Endodermal cell (in vitro differentiated cells): ENCODE measurements around the gene MYDGF. TPM values are rescaled to one million over a fixed set of nuclear protein-coding genes. Genes with fewer than 3 reads are reported as not detected.

Experiments used
- DNase-seq: peaks from one replicate; pipeline ENCODE4 v3.0.0-alpha.2; 2017
- H3K27ac ChIP-seq: 2 replicates; pipeline ENCODE4 v1.5.1; 2013; ENCODE audit warnings: mild to moderate bottlenecking, low read depth, low read length, moderate library complexity
- H3K27me3 ChIP-seq: 2 replicates; pipeline ENCODE4 v1.6.1; 2013; ENCODE audit warnings: mild to moderate bottlenecking, low read length, moderate library complexity; ENCODE audit not compliant: insufficient read depth, control insufficient read depth, poor library complexity, severe bottlenecking
- H3K36me3 ChIP-seq: 2 replicates; pipeline ENCODE4 v1.7.0; 2013; ENCODE audit warnings: mild to moderate bottlenecking, low read length, moderate library complexity; ENCODE audit not compliant: control insufficient read depth, insufficient read depth
- H3K4me1 ChIP-seq: one replicate; pipeline ENCODE4 v1.7.0; 2013; ENCODE audit warnings: low read length; ENCODE audit not compliant: control insufficient read depth, insufficient read depth
- H3K4me3 ChIP-seq: 2 replicates; pipeline ENCODE4 v1.5.1; 2013; ENCODE audit warnings: mild to moderate bottlenecking, low read length, moderate library complexity
- H3K9ac ChIP-seq: 2 replicates; pipeline ENCODE4 v1.6.1; 2013; ENCODE audit warnings: mild to moderate bottlenecking, low read length, moderate library complexity; ENCODE audit not compliant: poor library complexity, severe bottlenecking; ENCODE audit errors: extremely low read depth
- H3K9me3 ChIP-seq: 2 replicates; pipeline ENCODE4 v1.6.1; 2013; ENCODE audit warnings: mild to moderate bottlenecking, low read length, moderate library complexity; ENCODE audit not compliant: control insufficient read depth
- H3K27ac Mint-ChIP-seq: 2 replicates; pipeline ENCODE4 v1.8.0; 2020; ENCODE audit warnings: mixed read lengths
- H3K27me3 Mint-ChIP-seq: 2 replicates; pipeline ENCODE4 v1.8.0; 2021; ENCODE audit warnings: mild to moderate bottlenecking, mixed read lengths; ENCODE audit not compliant: insufficient read depth
- H3K36me3 Mint-ChIP-seq: 2 replicates; pipeline ENCODE4 v1.8.0; 2020; ENCODE audit warnings: low read depth, mixed read lengths
- H3K4me1 Mint-ChIP-seq: 2 replicates; pipeline ENCODE4 v1.8.0; 2020; ENCODE audit warnings: mixed read lengths
- H3K4me3 Mint-ChIP-seq: 2 replicates; pipeline ENCODE4 v1.8.0; 2020; ENCODE audit warnings: mild to moderate bottlenecking, moderate library complexity, mixed read lengths
- H3K9me3 Mint-ChIP-seq: 2 replicates; pipeline ENCODE4 v1.8.0; 2020; ENCODE audit warnings: mild to moderate bottlenecking, mixed read lengths
- WGBS, 2 experiments: methylation state at CpG; one replicate each; pipeline versions ENCODE4 v1.1.5 to v1.1.7; 2013; ENCODE audit warnings: missing lambda C conversion rate in 2 of 2, mixed read lengths in 1 of 2; ENCODE audit not compliant: insufficient coverage in 1 of 2, insufficient read length in 1 of 2; 5-methylcytosine and 5-hydroxymethylcytosine counted together
- total RNA-seq, 2 donors: library from RNA; stranded (reverse); fragmentation: NEBNext Ultra II Directional in 1 of 2; extraction: Animal tissue kit (Norgen Biotek cat#: 25700) in 1 of 2; gene quantifications; 2 replicates in 1 of 2; 3 replicates in 1 of 2; pipeline ENCODE4 v1.2.1, GENCODE V29; 2021
- TF ChIP-seq, protein P1 (sequence below): fragments of 200-600 bp; sonication (generic); conservative IDR thresholded peaks from 2 replicates; pipeline ENCODE4 v1.5.0; 2021; ENCODE audit warnings: antibody characterized with exemption, mild to moderate bottlenecking

MYDGF gene
- total RNA-seq, 2 donors from 2014 or later = 58.7 to 64.0 TPM

DNA sequence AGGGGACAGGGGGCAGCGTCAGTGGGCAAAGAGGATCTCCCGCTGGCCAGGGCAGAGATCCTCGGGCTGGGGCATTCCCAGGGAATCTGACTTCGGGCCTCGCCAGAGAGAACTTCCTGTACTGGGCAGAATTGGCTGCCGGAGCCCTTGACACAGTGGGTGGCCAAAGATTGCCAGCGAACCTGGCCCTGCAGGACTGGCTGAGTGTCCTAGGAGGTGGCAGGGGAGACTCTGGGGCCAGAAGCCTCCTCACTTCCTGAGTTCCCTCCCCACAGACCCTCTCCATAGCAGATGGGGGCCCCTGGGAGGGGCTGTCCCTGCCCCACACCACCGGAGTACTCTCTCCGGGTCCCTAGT is 34.2 kb upstream of the MYDGF start:
- H3K27me3 Mint-ChIP-seq = no peaks in the 10 kb centered on the region
- no peak overlapping the region for H3K4me3 ChIP-seq
- TF ChIP-seq, protein P1, sequence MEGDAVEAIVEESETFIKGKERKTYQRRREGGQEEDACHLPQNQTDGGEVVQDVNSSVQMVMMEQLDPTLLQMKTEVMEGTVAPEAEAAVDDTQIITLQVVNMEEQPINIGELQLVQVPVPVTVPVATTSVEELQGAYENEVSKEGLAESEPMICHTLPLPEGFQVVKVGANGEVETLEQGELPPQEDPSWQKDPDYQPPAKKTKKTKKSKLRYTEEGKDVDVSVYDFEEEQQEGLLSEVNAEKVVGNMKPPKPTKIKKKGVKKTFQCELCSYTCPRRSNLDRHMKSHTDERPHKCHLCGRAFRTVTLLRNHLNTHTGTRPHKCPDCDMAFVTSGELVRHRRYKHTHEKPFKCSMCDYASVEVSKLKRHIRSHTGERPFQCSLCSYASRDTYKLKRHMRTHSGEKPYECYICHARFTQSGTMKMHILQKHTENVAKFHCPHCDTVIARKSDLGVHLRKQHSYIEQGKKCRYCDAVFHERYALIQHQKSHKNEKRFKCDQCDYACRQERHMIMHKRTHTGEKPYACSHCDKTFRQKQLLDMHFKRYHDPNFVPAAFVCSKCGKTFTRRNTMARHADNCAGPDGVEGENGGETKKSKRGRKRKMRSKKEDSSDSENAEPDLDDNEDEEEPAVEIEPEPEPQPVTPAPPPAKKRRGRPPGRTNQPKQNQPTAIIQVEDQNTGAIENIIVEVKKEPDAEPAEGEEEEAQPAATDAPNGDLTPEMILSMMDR = no peak
- H3K36me3 Mint-ChIP-seq = peaks cover 68% of the 10 kb centered on the region
- WGBS, 2 experiments = 96 to 98% methylated on average over 5 to 9 of the region's 9 CpGs
- H3K27me3 ChIP-seq = no peaks in the 10 kb centered on the region
- H3K27ac Mint-ChIP-seq = no peak overlapping the region
- peaks cover 52% of the 10 kb centered on the region for H3K36me3 ChIP-seq
- no peaks in the 10 kb centered on the region for H3K4me1 ChIP-seq
- H3K9ac ChIP-seq = no peak overlapping the region
- H3K4me3 Mint-ChIP-seq = no peak overlapping the region
- H3K27ac ChIP-seq = no peak overlapping the region
- no peaks in the 10 kb centered on the region for H3K9me3 ChIP-seq
- DNase-seq = no peak
- peaks cover 3% of the 10 kb centered on the region for H3K4me1 Mint-ChIP-seq
- no peaks in the 10 kb centered on the region for H3K9me3 Mint-ChIP-seq

DNA sequence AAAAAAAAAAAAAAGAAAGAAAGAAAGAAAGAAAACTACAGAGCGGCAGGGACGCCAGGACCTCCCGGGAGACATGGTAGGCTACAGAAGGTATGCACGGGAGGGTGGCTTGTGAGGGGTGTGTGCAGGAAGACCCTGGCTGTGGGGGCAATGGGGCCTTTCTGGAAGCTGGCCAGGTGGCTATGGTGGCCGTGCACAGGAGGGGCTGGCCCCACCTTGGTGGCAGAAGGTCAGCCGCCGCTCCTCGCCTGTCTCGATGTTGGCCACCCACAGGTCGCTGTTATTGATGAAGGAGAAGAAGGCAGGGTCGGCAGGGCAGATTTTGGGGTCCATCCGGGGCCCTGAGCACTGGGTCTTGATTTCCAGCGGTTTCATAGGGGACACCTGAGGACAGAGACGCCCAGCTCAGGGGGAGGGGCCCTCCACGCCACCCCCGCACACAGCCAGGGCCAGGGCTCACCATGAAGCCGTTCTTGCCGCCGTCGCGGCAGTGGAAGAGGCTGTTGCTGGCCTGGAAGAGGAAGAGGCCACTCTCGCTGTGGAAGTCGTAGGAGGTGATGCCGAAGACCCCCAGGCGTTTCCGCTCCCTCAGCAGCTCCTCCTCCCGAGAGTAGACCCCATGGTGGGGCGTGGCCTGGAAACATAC is 33.7 kb upstream of the MYDGF start:
- H3K4me3 Mint-ChIP-seq = no peak overlapping the region
- TF ChIP-seq, protein P1 = no peak
- H3K4me3 ChIP-seq = no peak overlapping the region
- no peaks in the 10 kb centered on the region for H3K27me3 ChIP-seq
- H3K4me1 ChIP-seq = no peaks in the 10 kb centered on the region
- peaks cover 67% of the 10 kb centered on the region for H3K36me3 Mint-ChIP-seq
- H3K9me3 Mint-ChIP-seq = no peaks in the 10 kb centered on the region
- no peak overlapping the region for H3K27ac ChIP-seq
- no peak overlapping the region for H3K27ac Mint-ChIP-seq
- peaks cover 55% of the 10 kb centered on the region for H3K36me3 ChIP-seq
- H3K4me1 Mint-ChIP-seq = peaks cover 3% of the 10 kb centered on the region
- no peaks in the 10 kb centered on the region for H3K27me3 Mint-ChIP-seq
- DNase-seq = no peak
- 93 to 96% methylated on average over 27 to 28 of the region's 28 CpGs for WGBS, 2 experiments
- H3K9ac ChIP-seq = no peak overlapping the region
- no peaks in the 10 kb centered on the region for H3K9me3 ChIP-seq

DNA sequence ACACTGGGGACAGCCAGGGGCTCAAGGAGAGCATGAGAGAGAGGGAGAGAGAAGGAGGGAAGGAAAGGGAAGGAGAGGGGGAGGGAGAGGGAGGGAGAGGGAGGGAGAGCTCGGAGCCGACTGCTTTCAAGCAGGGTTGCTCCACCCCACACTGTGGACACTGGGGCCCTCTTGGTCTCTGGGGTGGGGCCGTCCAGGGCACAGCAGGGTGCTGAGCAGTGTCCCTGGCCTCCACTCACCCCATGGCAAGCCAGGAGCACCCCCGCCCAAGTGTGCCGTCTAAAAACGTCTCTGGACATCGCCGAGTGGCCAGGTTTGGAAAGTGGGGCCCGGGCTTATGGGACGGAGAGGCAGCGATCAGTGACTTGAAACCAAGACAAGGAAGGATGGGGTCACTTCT is 32.6 kb upstream of the MYDGF start:
- 95 to 99% methylated on average over 9 to 11 of the region's 11 CpGs for WGBS, 2 experiments
- Histone ChIP-seq H3K27me3 (no peaks in the 10 kb centered on the region), H3K27ac (no peak overlapping the region), H3K4me1 (no peaks in the 10 kb centered on the region), H3K9ac (no peak overlapping the region), H3K36me3 (peaks cover 59% of the 10 kb centered on the region), H3K4me3 (no peak overlapping the region), H3K9me3 (no peaks in the 10 kb centered on the region)
- Mint-ChIP-seq H3K4me3 (no peak overlapping the region), H3K9me3 (no peaks in the 10 kb centered on the region), H3K4me1 (peaks cover 3% of the 10 kb centered on the region), H3K27ac (no peak overlapping the region), H3K27me3 (no peaks in the 10 kb centered on the region), H3K36me3 (peaks cover 62% of the 10 kb centered on the region)
- DNase-seq = no peak
- TF ChIP-seq, protein P1 = no peak
